ENCODE measurements around the gene NOP9.
A peak's percentile ranks its signal among the peaks of the same experiment; 100 is the strongest.

Gene NOP9

DNA sequence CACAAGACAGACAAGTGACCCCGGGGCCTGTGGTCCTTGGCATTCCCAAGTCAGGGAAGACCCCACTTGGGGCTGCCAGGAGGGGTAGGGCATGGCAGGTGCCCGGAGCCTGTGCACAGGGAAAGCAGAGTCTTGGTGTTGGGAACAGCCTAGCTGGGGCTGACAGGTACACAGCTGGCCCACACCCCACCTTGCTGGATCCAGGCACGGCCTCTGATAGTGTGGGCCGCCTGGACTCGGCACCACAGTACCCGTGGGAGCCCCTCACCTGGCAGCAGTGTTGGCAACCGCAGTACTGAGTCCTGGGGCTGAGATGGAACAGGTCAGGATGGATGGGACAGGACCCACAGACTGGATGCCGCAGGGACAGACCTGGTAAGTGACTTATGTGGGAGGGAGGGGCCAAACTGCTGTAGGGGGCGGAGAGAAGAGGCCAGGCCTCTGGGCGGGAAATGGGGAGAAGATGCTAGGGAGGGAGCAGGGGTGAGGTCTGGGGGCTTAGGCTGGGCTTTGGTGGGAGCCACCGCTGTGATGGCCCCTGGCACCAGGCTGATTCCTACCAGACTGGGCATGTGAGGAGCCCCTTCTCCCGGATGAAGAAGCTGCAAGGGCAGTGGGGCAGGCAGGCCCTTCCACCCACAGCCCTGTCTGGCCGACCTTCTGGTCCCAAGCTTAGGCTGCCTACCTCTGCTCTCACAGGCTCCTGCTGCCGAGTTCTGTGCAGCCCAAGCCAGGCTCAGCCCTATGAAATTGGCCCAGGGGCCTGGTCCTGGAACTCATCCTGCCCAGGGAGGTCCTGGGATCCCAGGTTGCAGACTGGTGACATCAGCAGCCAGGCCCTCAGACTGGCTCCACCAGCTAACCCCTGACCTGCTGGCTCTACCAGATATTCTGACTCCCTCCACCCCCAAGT, 36.6 kb upstream of the NOP9 start, which contains the start of gene TGM1:
Gene TGM1, minus strand, starts transcription at position 357 of the 913 bp plus-strand sequence. CDS start 825 bp downstream, outside the sequence.
- DNase-seq (ENCODE audit: low spot score): no peak

DNA sequence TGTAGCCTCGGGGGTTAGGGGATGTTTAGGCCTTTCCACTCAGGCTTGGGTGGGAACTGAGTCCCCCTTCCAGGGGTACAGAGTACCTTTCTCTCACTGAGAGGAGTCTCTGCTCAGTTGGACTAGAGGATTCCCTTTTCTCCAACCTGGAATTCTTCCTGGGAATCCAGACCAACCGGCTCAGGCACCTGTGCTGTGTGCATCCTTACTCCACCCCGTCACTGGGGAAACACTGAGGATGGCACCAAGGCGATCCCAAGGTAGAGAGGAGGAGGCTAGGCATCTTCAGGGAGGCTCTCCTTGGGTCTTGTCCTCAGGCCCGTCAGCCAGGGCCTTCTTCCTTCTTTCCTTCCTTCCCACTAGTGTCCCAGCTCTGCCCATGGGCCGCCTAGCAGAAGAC, 35.8 kb upstream of the NOP9 start:
- DNase-seq (ENCODE audit: low spot score): no peak

DNA sequence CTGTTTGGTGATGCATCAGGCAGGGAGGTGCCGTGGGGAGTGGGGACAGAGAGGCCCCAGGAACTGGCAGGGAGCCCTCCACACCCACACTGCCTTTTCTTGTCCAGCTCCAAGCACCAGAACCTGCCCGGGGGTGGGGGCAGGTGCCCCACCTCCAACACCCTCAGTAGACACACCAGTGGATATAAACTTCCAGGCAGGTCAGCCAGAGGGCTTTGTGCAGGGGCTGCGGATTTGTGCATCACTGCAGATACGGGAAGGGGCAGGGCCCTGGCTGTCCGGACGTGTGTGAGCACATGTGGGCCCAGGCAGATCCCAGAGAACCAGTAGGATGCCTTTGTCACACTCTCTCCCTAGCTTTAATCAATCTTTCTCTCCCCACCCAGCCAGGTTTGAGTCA, 35.4 kb upstream of the NOP9 start:
- DNase-seq (ENCODE audit: low spot score): no peak

DNA sequence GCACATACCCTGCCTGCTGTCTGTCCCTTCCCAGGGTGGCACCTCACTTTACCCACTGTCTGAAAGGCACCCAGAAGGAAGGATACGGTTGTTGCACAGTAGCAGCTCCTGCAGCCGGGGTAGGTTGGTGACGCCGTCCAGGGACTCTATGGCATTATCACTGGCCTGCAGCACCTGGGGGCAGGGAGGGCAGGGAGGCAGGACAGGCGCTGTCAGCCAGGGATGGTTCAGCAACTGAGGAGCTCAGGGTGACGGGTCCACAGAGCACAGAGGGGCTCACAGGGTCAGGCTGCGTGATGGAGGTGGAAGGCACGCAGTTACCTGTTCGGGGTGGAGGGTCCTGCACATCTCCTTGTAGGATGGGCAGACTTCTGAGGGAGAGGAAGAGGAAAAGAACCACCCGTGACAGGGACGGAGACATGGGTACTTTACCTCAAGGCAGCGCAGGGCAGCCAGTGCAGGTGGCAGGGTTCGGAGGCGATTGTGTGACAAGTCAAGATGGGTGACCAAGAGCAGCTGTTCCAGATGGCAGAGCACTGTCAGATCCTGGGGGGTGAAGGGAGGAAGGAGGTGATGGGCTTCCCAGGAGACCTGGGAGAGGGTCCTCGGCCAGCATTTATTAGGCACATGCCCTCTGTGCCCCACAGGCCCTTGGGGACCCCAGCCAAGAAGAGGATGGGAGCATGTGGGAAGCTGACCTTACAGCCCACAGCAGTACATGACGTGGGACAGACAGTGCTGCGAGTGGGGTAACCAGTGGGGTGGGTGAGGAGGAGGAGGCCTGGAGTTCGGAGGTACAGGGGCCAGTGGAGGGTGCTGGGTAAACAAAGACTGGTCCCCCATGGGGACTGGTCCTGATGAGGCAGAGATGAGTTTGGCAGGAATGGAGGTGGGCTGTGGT, 33.1 kb upstream of the NOP9 start:
- no peak for DNase-seq (ENCODE audit: low spot score)

GRCh38 chr14:24267516-24267915, 32.1 kb upstream of the NOP9 start:
- DNase-seq (ENCODE audit: low spot score): no peak

DNA sequence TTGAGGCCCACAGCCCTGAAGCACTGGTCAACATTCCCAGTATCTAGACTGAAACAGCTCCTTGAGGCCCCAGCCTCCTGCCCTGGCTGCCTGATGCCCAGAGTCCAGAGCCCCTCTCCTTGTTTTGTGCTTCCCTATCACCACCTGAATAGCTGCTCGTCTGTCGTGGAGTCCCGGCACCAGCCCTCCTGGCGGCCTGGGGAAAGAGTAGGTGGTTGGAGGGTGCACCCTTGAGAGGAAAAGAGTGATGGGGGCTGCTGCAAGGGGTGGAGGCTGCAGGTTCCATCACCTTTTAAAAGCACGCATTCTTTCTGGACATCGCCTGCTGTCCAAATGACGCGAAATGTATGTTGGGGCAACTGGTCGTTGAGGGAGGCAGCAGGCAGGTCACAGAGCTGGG, 31.4 kb upstream of the NOP9 start:
- DNase-seq (ENCODE audit: low spot score): no peak

DNA sequence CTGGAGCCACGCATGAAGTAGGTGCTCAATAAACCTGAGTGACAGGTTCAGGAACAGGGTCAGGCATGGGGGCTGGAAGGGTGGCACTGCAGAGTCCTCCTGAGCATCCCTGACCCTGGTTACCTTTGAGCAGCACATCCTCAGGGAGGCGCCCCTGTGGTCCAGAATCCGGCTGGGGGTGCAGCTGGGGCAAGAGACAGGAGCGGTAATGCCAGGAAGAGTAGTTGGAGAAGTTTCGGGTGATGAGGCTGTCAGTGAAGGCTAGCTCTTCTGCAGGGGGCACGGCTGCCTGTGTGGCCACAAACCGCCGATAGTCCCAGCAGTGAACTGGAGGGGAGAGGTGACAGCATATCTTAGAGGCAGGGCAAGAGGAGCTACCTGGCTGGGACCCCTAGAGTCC, 30.3 kb upstream of the NOP9 start:
- DNase-seq (ENCODE audit: low spot score): no peak

GRCh38 chr14:24269910-24270536, 29.6 kb upstream of the NOP9 start:
- DNase-seq (ENCODE audit: low spot score): no peak

- DNase-seq (ENCODE audit: low spot score): no peak
Observed at GRCh38 chr14:24270537-24271133, 29.0 kb upstream of the NOP9 start.

GRCh38 chr14:24271134-24271833, 28.4 kb upstream of the NOP9 start, which contains the start of gene RABGGTA:
Gene RABGGTA (minus strand): TSS chr14:24271597. CDS start chr14:24271115, 482 bp downstream.
- peak; percentile 94 for DNase-seq (ENCODE audit: low spot score)

DNA sequence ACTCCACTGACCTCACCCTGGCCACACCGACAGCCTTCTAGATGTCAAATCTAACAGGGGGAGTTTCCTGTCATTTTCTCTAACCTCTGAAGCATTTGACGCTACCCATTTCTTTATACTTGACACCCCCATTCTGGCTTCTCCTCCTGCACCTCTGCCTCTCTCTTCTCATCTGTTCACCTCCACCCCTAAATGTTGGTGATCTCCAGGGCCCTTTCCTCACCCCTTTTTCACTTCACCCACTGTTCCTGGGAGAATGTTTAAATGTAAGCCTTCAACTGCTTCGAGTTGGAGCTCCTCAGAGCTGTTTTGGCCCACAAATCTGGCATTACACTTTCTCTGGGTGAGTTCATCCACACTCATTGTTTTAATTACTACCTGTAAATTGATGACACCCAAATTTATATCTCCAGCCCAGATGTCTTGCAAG, 27.8 kb upstream of the NOP9 start:
- no peak for DNase-seq (ENCODE audit: low spot score)

DNA sequence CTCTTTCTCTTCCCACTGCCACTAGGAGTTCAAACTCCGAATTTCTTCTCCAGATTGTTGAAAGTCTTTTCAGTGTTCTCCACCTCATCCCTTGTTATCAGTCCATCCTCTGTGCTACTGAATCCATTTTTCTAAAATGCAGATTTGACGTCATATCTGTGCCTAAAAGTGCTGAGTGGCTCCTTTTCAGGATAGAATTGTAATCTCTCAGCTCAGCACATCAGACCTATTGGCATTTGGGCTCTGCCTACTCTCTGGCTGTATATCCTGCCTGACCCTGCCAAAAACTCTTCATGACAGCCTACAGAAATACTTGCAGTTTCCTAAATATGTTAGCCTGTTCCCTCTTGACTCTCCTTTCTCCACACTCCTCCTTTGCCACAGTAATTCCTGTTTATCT, 27.2 kb upstream of the NOP9 start:
- no peak for DNase-seq (ENCODE audit: low spot score)

- DNase-seq (ENCODE audit: low spot score): no peak
Observed at GRCh38 chr14:24273422-24273998, 26.1 kb upstream of the NOP9 start.

DNA sequence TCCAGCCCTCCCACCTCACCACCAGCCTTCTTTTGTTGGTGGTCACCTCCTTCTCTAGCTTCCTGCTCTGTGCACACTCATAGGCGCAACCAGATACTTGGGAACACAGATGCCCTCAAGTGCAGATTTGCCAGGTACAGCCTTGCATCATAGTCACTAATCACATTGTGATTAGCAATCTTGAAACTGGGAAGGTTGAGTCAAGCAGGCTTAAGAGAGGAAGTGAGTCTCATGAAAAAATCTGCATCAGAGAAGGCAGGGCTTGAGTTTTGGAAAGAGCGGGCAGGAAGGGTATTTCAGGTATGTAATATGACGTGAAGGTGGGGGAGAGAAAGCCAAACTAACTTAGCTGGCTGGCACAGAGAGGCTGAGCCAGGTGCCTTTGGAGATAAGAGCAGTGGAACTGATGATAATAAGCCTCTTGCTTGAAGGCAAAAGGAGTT, 25.5 kb upstream of the NOP9 start:
- peak; percentile 67 for DNase-seq (ENCODE audit: low spot score)

DNA sequence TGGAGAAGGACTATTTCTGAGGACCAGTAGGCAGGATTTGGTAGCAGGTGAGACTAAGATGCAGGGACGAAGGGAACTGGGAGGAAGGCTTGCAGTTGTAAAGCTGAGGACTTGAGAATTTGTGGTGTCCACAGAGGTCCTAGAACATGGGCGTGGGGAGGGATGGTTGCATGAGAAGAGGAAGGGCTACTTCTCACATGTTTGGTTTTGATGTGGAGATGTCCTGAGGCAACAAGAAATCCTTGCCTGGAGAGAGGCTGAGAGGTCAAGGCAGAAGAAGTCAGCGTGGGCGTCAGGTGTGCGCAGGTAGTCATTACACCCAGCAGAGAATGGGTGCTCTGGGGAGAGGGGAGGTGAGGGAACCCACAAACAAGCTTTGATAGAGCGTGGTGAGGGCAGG, 22.6 kb upstream of the NOP9 start:
- no peak for DNase-seq (ENCODE audit: low spot score)

GRCh38 chr14:24277606-24278321, 21.9 kb upstream of the NOP9 start:
- DNase-seq (ENCODE audit: low spot score): no peak

- DNase-seq (ENCODE audit: low spot score): no peak
Observed at GRCh38 chr14:24278424-24278823, 21.2 kb upstream of the NOP9 start.

- DNase-seq (ENCODE audit: low spot score): peak; percentile 67
Observed at GRCh38 chr14:24279301-24280186, 20.1 kb upstream of the NOP9 start.
